ENCODE results near the gene MPIG6B. TPM values are rescaled to one million over a fixed set of nuclear protein-coding genes. Genes with fewer than 3 reads are reported as not detected.

MPIG6B gene
- total RNA-seq, 1 donor from 2014 or later = not detected

GRCh38 chr6:31697555-31697954 is 25.6 kb upstream of the MPIG6B start:
- Mint-ChIP-seq H3K4me3 (ENCODE audit: unreplicated experiment) (peak overlapping the region; percentile 5), H3K27me3 (ENCODE audit: unreplicated experiment) (peaks cover 3% of the 10 kb centered on the region), H3K36me3 (ENCODE audit: low read depth, unreplicated experiment) (peaks cover 10% of the 10 kb centered on the region), H3K4me1 (ENCODE audit: unreplicated experiment) (peaks cover 30% of the 10 kb centered on the region), H3K27ac (ENCODE audit: unreplicated experiment) (peak overlapping the region; percentile 84), H3K9me3 (ENCODE audit: unreplicated experiment) (no peaks in the 10 kb centered on the region)
- no peak for TF ChIP-seq CTCF (IDR thresholded peaks at IDR 0.05; ENCODE audit: unreplicated experiment)
- DNase-seq (ENCODE audit: low spot score) = no peak

GRCh38 chr6:31700740-31701401 is 22.3 kb upstream of the MPIG6B start:
- H3K4me3 Mint-ChIP-seq (ENCODE audit: unreplicated experiment) = peak overlapping the region; percentile 48
- H3K36me3 Mint-ChIP-seq (ENCODE audit: low read depth, unreplicated experiment) = no peaks in the 10 kb centered on the region
- no peak overlapping the region for H3K27ac Mint-ChIP-seq (ENCODE audit: unreplicated experiment)

DNA sequence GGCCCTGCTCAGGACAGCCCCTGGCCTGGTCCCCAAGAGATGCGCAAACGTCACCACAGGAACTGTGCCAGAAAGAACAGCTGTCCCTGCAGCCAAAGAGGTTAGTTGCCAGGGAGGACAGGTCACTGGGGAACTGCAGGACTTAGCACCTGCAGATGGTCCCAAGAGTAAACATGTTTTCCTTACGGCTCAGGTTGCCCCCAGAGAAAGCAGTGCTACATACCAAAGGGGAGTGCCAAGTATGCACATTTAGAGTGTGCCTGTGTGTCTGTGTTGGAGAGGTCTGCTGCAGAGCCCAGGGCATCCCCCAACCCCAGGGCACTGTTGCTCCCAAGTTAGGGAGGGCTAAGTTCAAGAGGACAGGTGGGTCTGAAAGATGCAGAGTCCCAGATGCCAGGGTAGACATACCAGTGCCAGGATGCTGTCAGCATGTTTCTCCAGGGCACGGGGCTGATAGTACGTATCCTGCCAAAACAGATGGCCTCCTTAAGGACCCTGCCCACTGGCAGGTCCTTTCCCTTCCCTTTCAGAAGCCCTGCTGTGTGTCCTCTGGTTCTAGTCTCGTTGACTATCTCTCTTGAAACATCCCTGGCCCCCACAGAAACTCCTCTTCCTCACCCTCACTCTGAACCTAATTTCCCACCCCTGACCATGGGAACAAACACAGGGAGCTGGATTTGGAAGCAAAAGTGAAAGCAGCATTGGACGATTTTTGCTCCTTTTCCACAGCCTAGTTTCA is 21.3 kb upstream of the MPIG6B start:
- Mint-ChIP-seq H3K9me3 (ENCODE audit: unreplicated experiment) (no peaks in the 10 kb centered on the region), H3K27ac (ENCODE audit: unreplicated experiment) (peak overlapping the region; percentile 98), H3K27me3 (ENCODE audit: unreplicated experiment) (peaks cover 6% of the 10 kb centered on the region), H3K36me3 (ENCODE audit: low read depth, unreplicated experiment) (no peaks in the 10 kb centered on the region), H3K4me3 (ENCODE audit: unreplicated experiment) (peak overlapping the region; percentile 99), H3K4me1 (ENCODE audit: unreplicated experiment) (peaks cover 31% of the 10 kb centered on the region)
- no peak for TF ChIP-seq CTCF (IDR thresholded peaks at IDR 0.05; ENCODE audit: unreplicated experiment)
- DNase-seq (ENCODE audit: low spot score) = no peak

More at GRCh38 chr6:31700740-31701401, 22.3 kb upstream of the MPIG6B start:
- no peaks in the 10 kb centered on the region for H3K9me3 Mint-ChIP-seq (ENCODE audit: unreplicated experiment)
- no peak for TF ChIP-seq CTCF (IDR thresholded peaks at IDR 0.05; ENCODE audit: unreplicated experiment)
- no peak for DNase-seq (ENCODE audit: low spot score)
- peaks cover 32% of the 10 kb centered on the region for H3K4me1 Mint-ChIP-seq (ENCODE audit: unreplicated experiment)
- H3K27me3 Mint-ChIP-seq (ENCODE audit: unreplicated experiment) = peaks cover 6% of the 10 kb centered on the region

GRCh38 chr6:31702405-31702818 is 20.8 kb upstream of the MPIG6B start:
- no peaks in the 10 kb centered on the region for H3K36me3 Mint-ChIP-seq (ENCODE audit: low read depth, unreplicated experiment)
- TF ChIP-seq CTCF (IDR thresholded peaks at IDR 0.05; ENCODE audit: unreplicated experiment) = no peak
- peak; percentile 25 for DNase-seq (ENCODE audit: low spot score)
- H3K9me3 Mint-ChIP-seq (ENCODE audit: unreplicated experiment) = no peaks in the 10 kb centered on the region
- H3K4me3 Mint-ChIP-seq (ENCODE audit: unreplicated experiment) = peak overlapping the region; percentile 99
- peak overlapping the region; percentile 98 for H3K27ac Mint-ChIP-seq (ENCODE audit: unreplicated experiment)
- H3K27me3 Mint-ChIP-seq (ENCODE audit: unreplicated experiment) = peaks cover 6% of the 10 kb centered on the region
- H3K4me1 Mint-ChIP-seq (ENCODE audit: unreplicated experiment) = peaks cover 26% of the 10 kb centered on the region

All from endothelial cell (in vitro differentiated cells).